A549 (cell line): ENCODE measurements around the gene CHST15. TPM values are rescaled to one million over a fixed set of nuclear protein-coding genes. Genes with fewer than 3 reads are reported as not detected.

Experiments used
- ATAC-seq, 2 experiments: fragments of 200-7000 bp in 1 of 2; fragments of >200 bp in 1 of 2; cut with Nextera tagmentation in 1 of 2; cut with Tn5 transposase in 1 of 2; 3 replicates each; pipeline versions ENCODE4 v1.8.0 to v1.9.1; 2018 to 2020; ENCODE audit warnings: mild to moderate bottlenecking in 1 of 2, moderate library complexity in 1 of 2
- CTCF ChIA-PET: fragments of 300-600 bp; sonication (Branson Sonifier 250); formaldehyde crosslinking; extraction: SDS; loops from one replicate; lab custom pipeline; 2021; ENCODE audit warnings: antibody characterized with exemption, inconsistent platforms; lab: Yijun Ruan, JAX
- POLR2A ChIA-PET: fragments of 350-600 bp; formaldehyde crosslinking; extraction: SDS; loops from one replicate; lab custom pipeline; 2021; ENCODE audit warnings: antibody characterized with exemption, inconsistent platforms; lab: Yijun Ruan, JAX
- DNase-seq, 2 experiments: peaks; one replicate each; pipeline versions ENCODE4 v3.0.0 to v3.0.0-alpha.2; 2011 to 2016; ENCODE audit warnings: low read depth in 1 of 2, low spot score in 1 of 2
- FAIRE-seq: peaks from 2 replicates; lab custom pipeline; 2011; peaks lifted over from hg19 to GRCh38; lab: Jason Lieb, UNC
- H3K27ac ChIP-seq, 2 experiments: fragments of >200 bp; sonication (Bioruptor Twin); formaldehyde crosslinking; 3 replicates each; pipeline ENCODE4 v1.5.1; 2016 to 2017
- H3K4me1 ChIP-seq: fragments of >200 bp; sonication (Bioruptor Twin); formaldehyde crosslinking; 3 replicates; pipeline ENCODE4 v1.6.1; 2016
- H3K4me2 ChIP-seq: fragments of >200 bp; sonication (Bioruptor Twin); formaldehyde crosslinking; 3 replicates; pipeline ENCODE4 v1.6.1; 2016
- H3K4me3 ChIP-seq: fragments of >200 bp; sonication (Bioruptor Twin); formaldehyde crosslinking; 3 replicates; pipeline ENCODE4 v1.5.1; 2016
- H3K9me3 ChIP-seq: fragments of >200 bp; sonication (Bioruptor Twin); formaldehyde crosslinking; 3 replicates; pipeline ENCODE4 v1.6.1; 2016
- BHLHE40 ChIP-seq: IDR thresholded peaks from 2 replicates; pipeline ENCODE4 v1.6.1; 2012; ENCODE audit warnings: low read depth, low read length, inconsistent platforms
- CHD4 ChIP-seq: fragments of 200-600 bp; sonication (generic); IDR thresholded peaks from 2 replicates; pipeline ENCODE4 v1.6.1; 2016; ENCODE audit warnings: antibody characterized with exemption, mild to moderate bottlenecking, borderline replicate concordance
- EP300 ChIP-seq, 2 experiments: fragments of >200 bp; sonication (Bioruptor Twin); formaldehyde crosslinking; IDR thresholded peaks; 2 replicates in 1 of 2; 3 replicates in 1 of 2; pipeline ENCODE4 v1.6.1; 2016 to 2017
- ESRRA ChIP-seq: fragments of 150-350 bp; IDR thresholded peaks from 2 replicates; pipeline ENCODE4 v1.6.1; 2014; ENCODE audit warnings: mild to moderate bottlenecking, low read length, borderline replicate concordance
- FOSL2 ChIP-seq, 2 experiments: fragments of 450-650 bp in 1 of 2; fragments of >200 bp in 1 of 2; sonication (Bioruptor Twin) in 1 of 2; formaldehyde crosslinking; IDR thresholded peaks; 2 replicates each; pipeline versions ENCODE4 v1.5.0 to v1.6.1; 2016 to 2020; ENCODE audit warnings: mild to moderate bottlenecking in 1 of 2, moderate library complexity in 1 of 2
- HOXB5 ChIP-seq: fragments of 250-450 bp; sonication (Bioruptor Pico); IDR thresholded peaks from 2 replicates; pipeline ENCODE4 v1.5.0; 2020; ENCODE audit warnings: mild to moderate bottlenecking, moderate library complexity
- JUNB ChIP-seq: fragments of >200 bp; sonication (Bioruptor Twin); formaldehyde crosslinking; IDR thresholded peaks from 2 replicates; pipeline ENCODE4 v1.6.1; 2016
- MAFK ChIP-seq: fragments of 450-650 bp; IDR thresholded peaks from 2 replicates; pipeline ENCODE4 v1.6.1; 2014; ENCODE audit not compliant: partially characterized antibody
- NR3C1 ChIP-seq: fragments of >200 bp; sonication (Bioruptor Twin); formaldehyde crosslinking; IDR thresholded peaks from 3 replicates; pipeline ENCODE4 v1.6.1; 2017
- RCOR1 ChIP-seq: fragments of 150-350 bp; IDR thresholded peaks from 2 replicates; pipeline ENCODE4 v1.6.1; 2014; ENCODE audit warnings: antibody characterized with exemption, low read length, low read depth
- RNF2 ChIP-seq: fragments of 200-600 bp; sonication (generic); IDR thresholded peaks from 2 replicates; pipeline ENCODE4 v1.6.1; 2016; ENCODE audit warnings: low read depth, mild to moderate bottlenecking, antibody characterized with exemption, moderate library complexity, borderline replicate concordance
- SMC3 ChIP-seq: fragments of >200 bp; sonication (Bioruptor Twin); formaldehyde crosslinking; IDR thresholded peaks from 3 replicates; pipeline ENCODE4 v1.6.1; 2018; ENCODE audit warnings: inconsistent platforms
- TFCP2L1 ChIP-seq: fragments of 250-450 bp; sonication (Bioruptor Pico); IDR thresholded peaks from 2 replicates; pipeline ENCODE4 v1.5.0; 2021; ENCODE audit warnings: mild to moderate bottlenecking
- ZFP36 ChIP-seq: fragments of 450-650 bp; IDR thresholded peaks from 2 replicates; pipeline ENCODE4 v1.6.1; 2014; ENCODE audit warnings: borderline replicate concordance; ENCODE audit not compliant: partially characterized antibody
- WGBS: methylation state at CpG from one replicate; pipeline ENCODE4 v1.1.6; 2017; ENCODE audit errors: missing lambda C conversion rate; 5-methylcytosine and 5-hydroxymethylcytosine counted together
- polyA plus RNA-seq, 4 experiments: library from polyadenylated mRNA; depleted of rRNA in 3 of 4; stranded (reverse); fragments of >200 nt; fragmentation: RNase III in 1 of 4; extraction: RNeasy Plus Mini Kit Qiagen cat#74134 plus additional on column Dnase treatment in 1 of 4; gene quantifications; 2 replicates in 3 of 4; 3 replicates in 1 of 4; pipeline ENCODE4 v1.2.3, GENCODE V29; 2011 to 2017
- TF ChIP-seq, protein P1 (sequence below): fragments of 200-600 bp; sonication (generic); IDR thresholded peaks from 2 replicates; pipeline ENCODE4 v1.6.1; 2016; ENCODE audit warnings: antibody characterized with exemption, mild to moderate bottlenecking, moderate library complexity
- TF ChIP-seq, protein P2 (sequence below): fragments of >200 bp; sonication (Bioruptor Twin); formaldehyde crosslinking; IDR thresholded peaks from 2 replicates; pipeline ENCODE4 v1.6.1; 2016
- TF ChIP-seq, protein P3 (sequence below): fragments of 250-450 bp; sonication (Bioruptor Pico); IDR thresholded peaks from 2 replicates; pipeline ENCODE4 v1.5.0; 2020; ENCODE audit warnings: low read depth, mild to moderate bottlenecking, moderate library complexity
- TF ChIP-seq, protein P4 (sequence below): IDR thresholded peaks from 2 replicates; pipeline ENCODE4 v1.6.1; 2012

Gene CHST15
- polyA plus RNA-seq, 2 of the 4 experiments (the other 2 are of a cell fraction), result 5.1 to 10.3 TPM

DNA sequence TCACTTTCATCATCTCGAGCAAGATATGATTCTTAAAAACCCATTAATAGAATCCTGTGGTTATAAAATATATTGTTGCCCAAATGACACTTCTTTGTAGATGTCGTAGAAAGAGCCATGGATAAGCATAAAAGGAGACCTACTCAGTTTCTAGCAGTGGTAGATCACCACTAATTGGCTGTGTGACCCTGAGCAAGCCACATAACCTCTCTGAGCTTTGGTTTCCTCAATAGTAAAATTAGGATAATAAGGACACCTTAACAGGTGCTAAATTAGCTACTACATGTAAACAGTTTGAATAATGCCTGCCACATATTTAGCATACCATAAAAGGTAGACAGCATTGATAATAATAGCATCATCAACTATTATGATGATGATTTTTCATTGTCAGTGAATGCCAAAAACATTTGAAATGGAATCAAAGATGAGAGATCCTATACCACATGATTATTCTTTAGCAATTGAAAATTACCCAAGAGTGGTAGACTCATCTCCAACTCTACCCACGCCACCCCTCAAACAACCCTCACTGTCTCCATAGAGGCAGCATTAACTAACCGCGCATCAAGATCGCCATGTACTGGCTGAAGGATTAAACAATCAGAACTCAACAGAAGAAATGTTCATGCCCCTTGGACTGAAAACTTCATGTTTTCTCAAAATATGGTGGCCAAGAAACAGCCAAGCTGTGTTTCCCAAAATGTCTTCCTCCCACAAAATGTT, 45.8 kb downstream of the CHST15 start (continued):
- TF ChIP-seq, protein P1, sequence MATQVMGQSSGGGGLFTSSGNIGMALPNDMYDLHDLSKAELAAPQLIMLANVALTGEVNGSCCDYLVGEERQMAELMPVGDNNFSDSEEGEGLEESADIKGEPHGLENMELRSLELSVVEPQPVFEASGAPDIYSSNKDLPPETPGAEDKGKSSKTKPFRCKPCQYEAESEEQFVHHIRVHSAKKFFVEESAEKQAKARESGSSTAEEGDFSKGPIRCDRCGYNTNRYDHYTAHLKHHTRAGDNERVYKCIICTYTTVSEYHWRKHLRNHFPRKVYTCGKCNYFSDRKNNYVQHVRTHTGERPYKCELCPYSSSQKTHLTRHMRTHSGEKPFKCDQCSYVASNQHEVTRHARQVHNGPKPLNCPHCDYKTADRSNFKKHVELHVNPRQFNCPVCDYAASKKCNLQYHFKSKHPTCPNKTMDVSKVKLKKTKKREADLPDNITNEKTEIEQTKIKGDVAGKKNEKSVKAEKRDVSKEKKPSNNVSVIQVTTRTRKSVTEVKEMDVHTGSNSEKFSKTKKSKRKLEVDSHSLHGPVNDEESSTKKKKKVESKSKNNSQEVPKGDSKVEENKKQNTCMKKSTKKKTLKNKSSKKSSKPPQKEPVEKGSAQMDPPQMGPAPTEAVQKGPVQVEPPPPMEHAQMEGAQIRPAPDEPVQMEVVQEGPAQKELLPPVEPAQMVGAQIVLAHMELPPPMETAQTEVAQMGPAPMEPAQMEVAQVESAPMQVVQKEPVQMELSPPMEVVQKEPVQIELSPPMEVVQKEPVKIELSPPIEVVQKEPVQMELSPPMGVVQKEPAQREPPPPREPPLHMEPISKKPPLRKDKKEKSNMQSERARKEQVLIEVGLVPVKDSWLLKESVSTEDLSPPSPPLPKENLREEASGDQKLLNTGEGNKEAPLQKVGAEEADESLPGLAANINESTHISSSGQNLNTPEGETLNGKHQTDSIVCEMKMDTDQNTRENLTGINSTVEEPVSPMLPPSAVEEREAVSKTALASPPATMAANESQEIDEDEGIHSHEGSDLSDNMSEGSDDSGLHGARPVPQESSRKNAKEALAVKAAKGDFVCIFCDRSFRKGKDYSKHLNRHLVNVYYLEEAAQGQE, result no peak

DNA sequence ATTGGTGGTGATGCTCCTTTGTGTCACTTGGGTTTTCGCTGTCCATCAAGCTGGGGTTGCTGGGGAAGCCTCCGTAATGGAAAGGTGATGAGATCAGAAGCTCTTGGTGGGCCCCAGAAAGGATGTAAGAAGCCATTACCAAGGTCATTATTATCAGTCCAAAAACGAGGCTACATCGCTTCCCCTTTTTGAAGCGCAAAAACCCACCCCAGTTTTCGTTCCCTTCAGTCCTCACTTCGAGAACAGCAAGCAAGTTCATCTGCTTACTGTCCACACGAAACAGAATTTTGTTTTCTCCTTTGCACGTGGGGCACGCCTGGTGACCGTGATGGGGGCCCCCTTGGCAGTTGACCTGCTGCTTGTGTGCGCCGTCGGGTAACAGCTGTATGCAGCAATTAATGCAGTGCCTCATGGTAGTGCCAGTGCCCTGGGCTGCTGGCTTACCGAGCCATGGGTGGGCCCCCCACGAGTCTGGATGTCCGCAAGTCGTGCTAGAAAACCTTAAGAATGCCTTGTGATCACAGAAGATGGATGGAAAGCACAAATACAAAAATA, 47.5 kb downstream of the CHST15 start:
- CTCF ChIA-PET, result interaction anchor here (0.5 to 1.0 kb wide), 3 partner anchors 9 to 1004 kb away, joined by 3 read pairs; no protein-coding TSS in a partner anchor
- Histone ChIP-seq H3K4me3 (no peak overlapping the region), H3K9me3 (no peaks in the 10 kb centered on the region), H3K4me1 (peaks cover 9% of the 10 kb centered on the region; the same call in 1 of the 3 replicates), H3K4me2 (no peak overlapping the region), H3K27ac (no peak overlapping the region)
- POLR2A ChIA-PET, result no interaction called here
- no peak for DNase-seq
- no peak for FAIRE-seq
- ATAC-seq, result no peak
- no peak for TF ChIP-seq HOXB5 (CRISPR knock-in tag)
- 80% methylated on average over 18 of the region's 18 CpGs for WGBS

DNA sequence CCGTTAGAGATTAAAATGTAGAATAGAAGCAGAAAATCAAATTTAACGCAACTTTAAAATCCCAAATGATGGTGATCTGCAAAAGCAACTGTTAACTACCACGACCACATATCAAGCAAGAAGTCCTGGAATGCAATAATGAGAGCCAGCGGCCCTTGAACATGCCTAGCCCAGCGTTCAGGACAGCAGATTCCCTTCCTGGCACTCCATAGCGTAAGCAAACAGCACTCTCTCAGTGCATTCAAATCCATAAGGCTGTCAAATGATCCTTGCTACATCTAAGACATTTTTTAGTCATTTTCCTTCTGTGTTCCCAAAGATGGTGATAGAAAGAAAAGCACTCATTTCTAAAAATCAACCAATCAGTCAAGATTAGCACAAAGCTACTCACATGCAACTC, 48.1 kb downstream of the CHST15 start:
- no peaks in the 10 kb centered on the region for H3K9me3 ChIP-seq
- FAIRE-seq (no peak), DNase-seq (no peak), ATAC-seq (no peak)
- no peak overlapping the region for H3K4me2 ChIP-seq
- WGBS, result 68% methylated on average over 6 of the region's 6 CpGs
- no peak overlapping the region for H3K4me3 ChIP-seq
- no peak overlapping the region for H3K27ac ChIP-seq
- POLR2A ChIA-PET, result no interaction called here
- TF ChIP-seq ESRRA (no peak), EP300 (IDR thresholded peaks at IDR 0.05) (no peak), RCOR1 (no peak), TFCP2L1 (CRISPR knock-in tag) (no peak), SMC3 (no peak), NR3C1 (no peak), ZFP36 (no peak), RNF2 (no peak), MAFK (no peak), JUNB (no peak), CHD4 (no peak), BHLHE40 (no peak), FOSL2 (IDR thresholded peaks at IDR 0.05) (no peak), FOSL2 (CRISPR knock-in tag; IDR thresholded peaks at IDR 0.05) (no peak)
- TF ChIP-seq, protein P2, sequence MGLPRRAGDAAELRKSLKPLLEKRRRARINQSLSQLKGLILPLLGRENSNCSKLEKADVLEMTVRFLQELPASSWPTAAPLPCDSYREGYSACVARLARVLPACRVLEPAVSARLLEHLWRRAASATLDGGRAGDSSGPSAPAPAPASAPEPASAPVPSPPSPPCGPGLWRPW, result no peak
- TF ChIP-seq, protein P3, sequence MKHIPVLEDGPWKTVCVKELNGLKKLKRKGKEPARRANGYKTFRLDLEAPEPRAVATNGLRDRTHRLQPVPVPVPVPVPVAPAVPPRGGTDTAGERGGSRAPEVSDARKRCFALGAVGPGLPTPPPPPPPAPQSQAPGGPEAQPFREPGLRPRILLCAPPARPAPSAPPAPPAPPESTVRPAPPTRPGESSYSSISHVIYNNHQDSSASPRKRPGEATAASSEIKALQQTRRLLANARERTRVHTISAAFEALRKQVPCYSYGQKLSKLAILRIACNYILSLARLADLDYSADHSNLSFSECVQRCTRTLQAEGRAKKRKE, result no peak
- TF ChIP-seq, protein P4, sequence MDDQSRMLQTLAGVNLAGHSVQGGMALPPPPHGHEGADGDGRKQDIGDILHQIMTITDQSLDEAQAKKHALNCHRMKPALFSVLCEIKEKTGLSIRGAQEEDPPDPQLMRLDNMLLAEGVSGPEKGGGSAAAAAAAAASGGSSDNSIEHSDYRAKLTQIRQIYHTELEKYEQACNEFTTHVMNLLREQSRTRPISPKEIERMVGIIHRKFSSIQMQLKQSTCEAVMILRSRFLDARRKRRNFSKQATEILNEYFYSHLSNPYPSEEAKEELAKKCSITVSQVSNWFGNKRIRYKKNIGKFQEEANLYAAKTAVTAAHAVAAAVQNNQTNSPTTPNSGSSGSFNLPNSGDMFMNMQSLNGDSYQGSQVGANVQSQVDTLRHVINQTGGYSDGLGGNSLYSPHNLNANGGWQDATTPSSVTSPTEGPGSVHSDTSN, result no peak
- CTCF ChIA-PET, result interaction anchor here (0.8 kb wide), 1 partner anchor 8 kb away, joined by 3 read pairs; no protein-coding TSS in a partner anchor
- H3K4me1 ChIP-seq, result peaks cover 9% of the 10 kb centered on the region; the same call in 1 of the 3 replicates
